GM18520 (cell line): Measurements from ENCODE around the gene ACP1.

Experiments
- ATAC-seq: cut with Tn5 transposase; IDR thresholded peaks from one replicate; pipeline ENCODE4 v1.9.1; 2021; ENCODE audit not compliant: unreplicated experiment

The ACP1 gene

GRCh38 chr2:264493-265468 is at the start of gene ACP1:
TSS of gene ACP1 (plus strand) at chr2:264947. CDS start at chr2:264965, 18 bp downstream.
- ATAC-seq = peak; percentile 91

GRCh38 chr2:216068-216467 is 48.7 kb upstream of the ACP1 start:
- ATAC-seq = no peak

GRCh38 chr2:223451-223850 is 41.3 kb upstream of the ACP1 start:
- no peak for ATAC-seq

- ATAC-seq = no peak
Measured at GRCh38 chr2:223971-224760, 40.6 kb upstream of the ACP1 start.

GRCh38 chr2:228115-228514 is 36.6 kb upstream of the ACP1 start:
- ATAC-seq = no peak

- ATAC-seq = no peak
Measured at GRCh38 chr2:228518-229278, 36.0 kb upstream of the ACP1 start.

- no peak for ATAC-seq
Measured at GRCh38 chr2:231521-232185, 33.1 kb upstream of the ACP1 start.

- no peak for ATAC-seq
Measured at GRCh38 chr2:233030-233429, 31.7 kb upstream of the ACP1 start.

GRCh38 chr2:234421-234820 is 30.3 kb upstream of the ACP1 start:
- ATAC-seq = no peak

GRCh38 chr2:236993-237539 is 27.7 kb upstream of the ACP1 start:
- no peak for ATAC-seq

- no peak for ATAC-seq
Measured at GRCh38 chr2:237878-238277, 26.9 kb upstream of the ACP1 start.

GRCh38 chr2:238431-238830 is 26.3 kb upstream of the ACP1 start:
- ATAC-seq = no peak

GRCh38 chr2:238869-239268 is 25.9 kb upstream of the ACP1 start:
- no peak for ATAC-seq

GRCh38 chr2:244547-244946 is 20.2 kb upstream of the ACP1 start:
- ATAC-seq = no peak

- ATAC-seq = no peak
Measured at GRCh38 chr2:246489-247144, 18.1 kb upstream of the ACP1 start.

- ATAC-seq = no peak
Measured at GRCh38 chr2:248724-249123, 16.0 kb upstream of the ACP1 start.

- no peak for ATAC-seq
Measured at GRCh38 chr2:249538-250042, 15.2 kb upstream of the ACP1 start.

GRCh38 chr2:252001-252602 is 12.6 kb upstream of the ACP1 start:
- no peak for ATAC-seq

- no peak for ATAC-seq
Measured at GRCh38 chr2:253202-253638, 11.5 kb upstream of the ACP1 start.
